ENCODE data around the gene GPR62.

GRCh38 chr3:51986010-51986947 lies 31.1 kb downstream of the GPR62 start:
- no peak for TF ChIP-seq CTCF (IDR thresholded peaks at IDR 0.05)
- TF ChIP-seq POLR2A (IDR thresholded peaks at IDR 0.05), result no peak
- TF ChIP-seq POLR2AphosphoS5 (IDR thresholded peaks at IDR 0.05), result no peak

Measured in sigmoid colon (tissue), 4 donors.